ENCODE data around the gene PBXIP1. TPM values are rescaled to one million over a fixed set of nuclear protein-coding genes. Genes with fewer than 3 reads are reported as not detected.

PBXIP1 gene
- total and polyA plus RNA-seq, 2 experiments from 2014 or later: 26.4 to 70.4 TPM

GRCh38 chr1:155003766-155004351 is 48.0 kb upstream of the PBXIP1 start:
- Histone ChIP-seq H3K9ac (peak overlapping the region; percentile 86), H4K20me1 (ENCODE audit: insufficient read depth) (no peaks in the 10 kb centered on the region), H3K27me3 (replicated peaks; ENCODE audit: insufficient read depth) (no peaks in the 10 kb centered on the region), H3K79me2 (ENCODE audit: insufficient read depth) (peaks cover 54% of the 10 kb centered on the region), H3F3A (ENCODE audit: insufficient read depth) (no peaks in the 10 kb centered on the region), H3K27ac (peak overlapping the region; percentile 53), H3K4me2 (ENCODE audit: unreplicated experiment) (peak overlapping the region; percentile 94), H3K4me1 (ENCODE audit: insufficient read depth) (peaks cover 27% of the 10 kb centered on the region), H3K4me3 (peak overlapping the region; percentile 98), H2AFZ (peak overlapping the region; percentile 71), H3K9me2 (ENCODE audit: insufficient read depth) (no peaks in the 10 kb centered on the region), H3K36me3 (ENCODE audit: low read depth) (no peaks in the 10 kb centered on the region), H3K9me3 (ENCODE audit: low read depth) (no peaks in the 10 kb centered on the region)
- WGBS, 2 experiments (ENCODE audit: low coverage in 1 of 2, low lambda C conversion rate in 2 of 2, missing lambda C conversion rate in 2 of 2): 1 to 3% methylated on average over 6 to 34 of the region's 34 CpGs
- in situ Hi-C loops (cut with MboI): no loop called here
- peak; percentile 63 for DNase-seq
- no peak for TF ChIP-seq EZH2 (IDR thresholded peaks at IDR 0.05; ENCODE audit: insufficient read depth, poor library complexity, severe bottlenecking)
- TF ChIP-seq EZH2phosphoT487 (IDR thresholded peaks at IDR 0.05; ENCODE audit: insufficient read depth, low read depth): no peak

DNA sequence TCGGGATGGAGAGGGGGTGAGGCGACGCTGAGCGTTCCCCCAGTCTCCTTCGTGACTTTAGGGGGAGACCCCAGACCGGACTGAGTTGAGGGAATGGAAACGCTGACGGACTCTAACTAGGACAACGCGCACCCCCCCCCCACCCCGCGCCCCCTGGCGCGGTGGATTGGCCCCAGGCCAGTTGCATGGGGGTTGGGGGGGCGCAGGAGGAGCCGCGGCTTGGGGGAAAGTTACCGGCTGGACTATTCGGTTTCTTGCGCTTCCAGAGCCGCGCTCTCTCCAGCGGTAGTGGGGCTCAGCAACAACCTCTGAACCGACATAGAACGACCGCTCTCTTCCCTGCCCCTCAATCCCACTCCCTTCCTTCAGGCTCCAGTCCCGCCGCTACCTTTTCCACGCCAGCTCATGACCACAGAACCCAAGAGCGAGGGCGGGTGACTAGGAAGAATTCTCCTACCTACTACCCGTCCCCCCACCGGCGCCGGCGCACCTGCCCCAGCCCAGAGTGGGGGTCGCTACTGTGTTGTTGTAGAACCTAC is 47.4 kb upstream of the PBXIP1 start:
- Histone ChIP-seq H3K4me3 (peak overlapping the region; percentile 98), H3K36me3 (ENCODE audit: low read depth) (no peaks in the 10 kb centered on the region), H3K9me2 (ENCODE audit: insufficient read depth) (no peaks in the 10 kb centered on the region), H3K27ac (peak overlapping the region; percentile 53), H4K20me1 (ENCODE audit: insufficient read depth) (no peaks in the 10 kb centered on the region), H3F3A (ENCODE audit: insufficient read depth) (no peaks in the 10 kb centered on the region), H3K4me2 (ENCODE audit: unreplicated experiment) (peak overlapping the region; percentile 94), H3K79me2 (ENCODE audit: insufficient read depth) (peaks cover 54% of the 10 kb centered on the region), H3K27me3 (replicated peaks; ENCODE audit: insufficient read depth) (no peaks in the 10 kb centered on the region), H3K4me1 (ENCODE audit: insufficient read depth) (peaks cover 27% of the 10 kb centered on the region), H2AFZ (peak overlapping the region; percentile 71), H3K9me3 (ENCODE audit: low read depth) (no peaks in the 10 kb centered on the region), H3K9ac (peak overlapping the region; percentile 86)
- in situ Hi-C loops (cut with MboI): no loop called here
- WGBS, 2 experiments (ENCODE audit: low coverage in 1 of 2, low lambda C conversion rate in 2 of 2, missing lambda C conversion rate in 2 of 2): 1 to 2% methylated on average over 31 to 35 of the region's 37 CpGs
- TF ChIP-seq EZH2phosphoT487 (IDR thresholded peaks at IDR 0.05; ENCODE audit: insufficient read depth, low read depth): no peak
- TF ChIP-seq EZH2 (IDR thresholded peaks at IDR 0.05; ENCODE audit: insufficient read depth, poor library complexity, severe bottlenecking): no peak
- DNase-seq: peak; percentile 55

- Histone ChIP-seq H3K9me2 (ENCODE audit: insufficient read depth) (no peaks in the 10 kb centered on the region), H3K9me3 (ENCODE audit: low read depth) (no peaks in the 10 kb centered on the region), H2AFZ (peak within 1 kb of the TSS; percentile 71), H4K20me1 (ENCODE audit: insufficient read depth) (no peaks in the 10 kb centered on the region), H3K4me3 (peak within 1 kb of the TSS; percentile 98), H3K9ac (peak within 1 kb of the TSS; percentile 86), H3K27ac (peak within 1 kb of the TSS; percentile 67), H3K27me3 (replicated peaks; ENCODE audit: insufficient read depth) (no peaks in the 10 kb centered on the region), H3K79me2 (ENCODE audit: insufficient read depth) (peaks cover 48% of the 10 kb centered on the region), H3F3A (ENCODE audit: insufficient read depth) (no peaks in the 10 kb centered on the region), H3K36me3 (ENCODE audit: low read depth) (no peaks in the 10 kb centered on the region), H3K4me1 (ENCODE audit: insufficient read depth) (peaks cover 27% of the 10 kb centered on the region), H3K4me2 (ENCODE audit: unreplicated experiment) (peak within 1 kb of the TSS; percentile 94)
- in situ Hi-C loops (cut with MboI): no loop called here
- TF ChIP-seq EZH2 (IDR thresholded peaks at IDR 0.05; ENCODE audit: insufficient read depth, poor library complexity, severe bottlenecking): no peak
- TF ChIP-seq EZH2phosphoT487 (IDR thresholded peaks at IDR 0.05; ENCODE audit: insufficient read depth, low read depth): no peak
- DNase-seq: peak; percentile 57
- 1 to 2% methylated on average over 12 to 35 of the region's 35 CpGs for WGBS, 2 experiments (ENCODE audit: low coverage in 1 of 2, low lambda C conversion rate in 2 of 2, missing lambda C conversion rate in 2 of 2)
These were observed 46.7 kb upstream of the PBXIP1 start, which contains the start of gene ZBTB7B for GRCh38 chr1:155002464-155003226. ZBTB7B (plus strand) TSS chr1:155002802; CDS start chr1:155014661, 11,859 bp downstream.

GRCh38 chr1:155001675-155002463 is 46.0 kb upstream of the PBXIP1 start:
- Histone ChIP-seq H3K27me3 (replicated peaks; ENCODE audit: insufficient read depth) (no peaks in the 10 kb centered on the region), H3K36me3 (ENCODE audit: low read depth) (no peaks in the 10 kb centered on the region), H3K4me2 (ENCODE audit: unreplicated experiment) (peak overlapping the region; percentile 89), H3K9me2 (ENCODE audit: insufficient read depth) (no peaks in the 10 kb centered on the region), H2AFZ (peak overlapping the region; percentile 69), H3K4me1 (ENCODE audit: insufficient read depth) (peaks cover 27% of the 10 kb centered on the region), H3K79me2 (ENCODE audit: insufficient read depth) (peaks cover 40% of the 10 kb centered on the region), H3K9me3 (ENCODE audit: low read depth) (no peaks in the 10 kb centered on the region), H3K9ac (peak overlapping the region; percentile 75), H3F3A (ENCODE audit: insufficient read depth) (no peaks in the 10 kb centered on the region), H3K27ac (peak overlapping the region; percentile 67), H4K20me1 (ENCODE audit: insufficient read depth) (no peaks in the 10 kb centered on the region), H3K4me3 (peak overlapping the region; percentile 80)
- WGBS, 2 experiments (ENCODE audit: low coverage in 1 of 2, low lambda C conversion rate in 2 of 2, missing lambda C conversion rate in 2 of 2): 1% methylated on average over 20 to 33 of the region's 38 CpGs
- DNase-seq: peak; percentile 100
- in situ Hi-C loops (cut with MboI): no loop called here
- TF ChIP-seq EZH2 (IDR thresholded peaks at IDR 0.05; ENCODE audit: insufficient read depth, poor library complexity, severe bottlenecking) (no peak), EZH2phosphoT487 (IDR thresholded peaks at IDR 0.05; ENCODE audit: insufficient read depth, low read depth) (no peak)

Data from GM23248 (cell line).